Daoy (cell line): ENCODE data around the gene PML. TPM values are rescaled to one million over a fixed set of nuclear protein-coding genes. Genes with fewer than 3 reads are reported as not detected.
A peak's percentile ranks its signal among the peaks of the same experiment; 100 is the strongest.
"Not testable (repeated sequence)": the region's sequence is repeated elsewhere in the genome, so short reads cannot be mapped to it uniquely, and the experiment has no call there.

Experiments used
- DNase-seq: peaks from one replicate; pipeline ENCODE4 v3.0.0-alpha.2; 2015; ENCODE audit warnings: low read depth
- total RNA-seq: library from RNA; depleted of rRNA; stranded (reverse); fragments of >200 nt; shearing (Covaris generic); gene quantifications from 2 replicates; pipeline ENCODE4 v1.2.3, GENCODE V29; 2014

PML gene
- total RNA-seq, 1 experiment from 2014 or later = 46.5 TPM

DNA sequence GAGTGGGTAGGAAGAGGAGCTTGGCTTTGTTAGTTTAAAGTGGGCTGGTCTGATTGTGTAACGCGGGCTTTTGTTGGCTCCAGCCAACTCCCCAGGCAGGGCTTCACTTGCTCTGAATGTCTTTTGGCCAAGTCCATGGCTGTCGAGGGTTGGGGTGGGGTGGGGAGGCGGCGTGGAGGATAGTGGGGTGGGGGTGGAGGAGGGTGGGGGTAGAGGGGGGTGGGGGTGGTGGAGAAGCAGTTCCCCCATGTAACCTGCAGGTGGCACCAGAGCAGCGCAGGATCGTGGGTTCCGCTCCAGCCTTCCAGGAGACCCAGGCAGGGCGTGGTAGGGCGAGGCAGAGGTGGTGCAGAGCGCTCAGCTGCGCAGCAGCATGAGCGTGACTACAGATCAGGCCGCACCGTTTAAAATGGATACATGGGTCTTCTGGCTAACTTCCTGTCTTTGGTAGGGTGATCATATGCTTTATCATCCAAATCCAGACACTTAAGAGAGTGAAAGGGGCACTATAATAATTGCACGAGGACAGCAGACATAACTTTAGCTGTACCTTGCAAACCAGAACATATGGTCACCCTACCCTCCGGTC is 59.5 kb downstream of the PML start:
- DNase-seq = peak; percentile 75

DNA sequence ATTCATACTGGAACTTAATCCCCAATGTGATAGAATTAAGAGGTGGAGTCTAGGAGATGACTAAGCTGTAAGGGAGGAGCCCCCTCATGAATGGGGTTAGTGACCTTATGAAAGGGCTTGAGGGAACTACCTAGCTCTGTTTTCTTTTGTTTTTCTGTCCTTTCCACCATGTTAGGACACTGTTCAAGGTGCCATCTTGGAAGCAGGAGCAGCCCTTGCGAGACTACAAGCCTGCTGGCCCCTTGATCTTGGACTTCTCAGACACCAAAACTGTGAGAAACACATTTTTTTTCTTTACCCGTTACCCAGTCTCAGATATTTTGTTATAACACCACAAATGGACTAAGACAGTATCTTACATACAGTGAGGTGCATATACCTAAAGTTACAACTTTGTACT is 61.3 kb downstream of the PML start:
- no peak for DNase-seq

- DNase-seq = not testable (repeated sequence)
These were observed 61.8 kb downstream of the PML start for GRCh38 chr15:74056330-74056729.

DNA sequence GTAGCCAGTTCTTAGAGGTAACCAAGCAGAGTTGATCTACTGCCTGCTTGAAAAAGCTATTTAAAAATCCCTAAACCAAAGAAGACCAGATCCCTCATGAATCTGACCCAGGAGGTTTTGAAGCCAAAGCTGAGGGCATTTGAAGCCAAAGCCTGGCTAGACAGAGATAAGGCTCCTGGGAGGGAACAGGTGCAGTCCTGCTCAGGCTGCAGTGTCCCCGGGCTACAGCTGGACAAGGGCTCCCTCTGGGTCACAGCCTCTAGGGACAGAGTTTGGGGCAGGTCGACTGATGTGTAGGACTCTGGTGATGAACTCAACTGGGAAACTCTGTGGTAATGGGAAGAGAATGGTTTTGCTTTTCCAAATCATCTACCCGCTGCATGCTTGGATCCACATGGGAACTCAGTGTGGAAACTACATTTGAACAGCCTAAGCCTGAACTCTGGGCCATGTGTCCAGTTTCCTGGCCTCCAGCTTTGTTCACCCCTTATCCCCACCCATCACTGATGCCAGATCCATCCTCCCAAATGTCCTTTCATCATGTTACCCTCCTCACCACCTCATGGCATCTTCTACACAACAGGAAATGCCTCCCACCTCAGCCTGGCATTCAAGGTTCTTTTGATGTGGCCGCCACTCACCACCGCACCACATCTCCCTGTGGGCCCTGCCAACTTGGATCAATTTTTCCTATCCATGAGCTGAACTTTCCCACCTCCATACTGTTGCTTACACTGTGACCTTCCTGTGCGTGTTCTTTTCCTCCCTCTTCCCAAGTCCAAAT is 64.7 kb downstream of the PML start:
- not testable (repeated sequence) for DNase-seq

- DNase-seq = no peak
These were observed 65.7 kb downstream of the PML start for GRCh38 chr15:74060251-74060650.

- no peak for DNase-seq
These were observed 67.7 kb downstream of the PML start for GRCh38 chr15:74062236-74062635.

GRCh38 chr15:74062671-74063070 is 68.2 kb downstream of the PML start:
- no peak for DNase-seq

GRCh38 chr15:74063425-74064146 is 69.1 kb downstream of the PML start:
- DNase-seq = not testable (repeated sequence)

GRCh38 chr15:74064183-74064582 is 69.7 kb downstream of the PML start:
- not testable (repeated sequence) for DNase-seq

DNA sequence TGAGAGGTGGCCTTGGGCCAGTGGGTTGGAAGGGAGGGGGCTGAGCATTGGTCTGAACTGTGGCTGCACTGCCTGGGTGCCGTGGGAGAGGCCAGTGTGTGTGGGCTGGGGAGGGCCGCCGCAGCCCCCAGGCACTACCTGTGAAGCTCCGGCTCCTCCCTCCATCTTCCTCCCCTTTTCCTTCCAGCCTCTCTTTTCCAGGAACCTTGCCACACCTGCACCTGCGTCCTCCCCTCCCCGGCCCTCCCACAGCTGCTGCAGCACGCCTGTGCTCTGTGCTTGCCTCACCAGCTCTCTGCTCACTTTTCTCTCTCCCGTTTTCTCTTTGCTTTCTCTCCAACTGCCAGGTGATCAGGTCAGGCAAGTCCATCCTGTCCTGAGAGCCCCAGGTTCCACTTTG is 70.3 kb downstream of the PML start:
- DNase-seq = not testable (repeated sequence)

GRCh38 chr15:74065684-74066411 is 71.3 kb downstream of the PML start:
- DNase-seq = not testable (repeated sequence)

DNA sequence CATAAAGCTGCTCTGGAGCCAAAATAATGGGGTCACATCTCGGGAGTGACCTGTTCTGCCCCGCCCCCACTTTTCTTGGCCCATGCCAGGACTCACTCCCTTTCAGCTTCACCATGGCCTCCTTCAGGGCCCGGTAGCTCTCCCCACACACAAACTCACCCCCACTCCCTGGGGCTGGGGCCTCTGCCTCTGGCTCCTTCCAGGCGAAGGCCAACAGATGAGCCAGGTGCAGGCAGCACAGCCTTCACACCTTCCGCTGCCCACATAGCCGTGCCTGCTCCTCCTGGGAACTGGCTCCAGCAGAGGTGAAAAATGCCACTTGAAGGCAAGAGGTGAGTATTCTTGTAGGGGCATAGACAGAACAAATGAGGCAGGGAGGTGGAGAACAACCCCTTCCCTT is 77.1 kb downstream of the PML start:
- not testable (repeated sequence) for DNase-seq

DNA sequence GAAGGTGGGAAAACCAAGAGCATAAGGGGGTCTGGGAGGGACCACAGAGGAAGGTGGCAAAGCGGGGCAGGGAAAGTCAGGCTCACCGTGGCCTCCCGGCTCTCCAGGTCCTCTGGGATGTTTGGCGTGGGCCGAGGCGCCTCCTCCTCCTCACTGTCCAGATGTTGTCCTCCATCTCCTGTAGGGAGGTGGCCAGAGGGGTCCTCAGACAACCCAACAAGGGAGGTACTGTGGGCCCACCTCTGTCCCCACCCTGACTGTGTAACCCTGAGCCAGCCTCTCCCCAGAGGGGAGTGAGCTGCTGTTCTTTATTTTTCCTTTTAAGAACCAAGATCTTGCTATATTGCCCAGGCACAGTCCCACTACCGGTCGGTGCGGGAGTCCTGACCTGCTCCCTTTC is 77.6 kb downstream of the PML start:
- DNase-seq = not testable (repeated sequence)

DNA sequence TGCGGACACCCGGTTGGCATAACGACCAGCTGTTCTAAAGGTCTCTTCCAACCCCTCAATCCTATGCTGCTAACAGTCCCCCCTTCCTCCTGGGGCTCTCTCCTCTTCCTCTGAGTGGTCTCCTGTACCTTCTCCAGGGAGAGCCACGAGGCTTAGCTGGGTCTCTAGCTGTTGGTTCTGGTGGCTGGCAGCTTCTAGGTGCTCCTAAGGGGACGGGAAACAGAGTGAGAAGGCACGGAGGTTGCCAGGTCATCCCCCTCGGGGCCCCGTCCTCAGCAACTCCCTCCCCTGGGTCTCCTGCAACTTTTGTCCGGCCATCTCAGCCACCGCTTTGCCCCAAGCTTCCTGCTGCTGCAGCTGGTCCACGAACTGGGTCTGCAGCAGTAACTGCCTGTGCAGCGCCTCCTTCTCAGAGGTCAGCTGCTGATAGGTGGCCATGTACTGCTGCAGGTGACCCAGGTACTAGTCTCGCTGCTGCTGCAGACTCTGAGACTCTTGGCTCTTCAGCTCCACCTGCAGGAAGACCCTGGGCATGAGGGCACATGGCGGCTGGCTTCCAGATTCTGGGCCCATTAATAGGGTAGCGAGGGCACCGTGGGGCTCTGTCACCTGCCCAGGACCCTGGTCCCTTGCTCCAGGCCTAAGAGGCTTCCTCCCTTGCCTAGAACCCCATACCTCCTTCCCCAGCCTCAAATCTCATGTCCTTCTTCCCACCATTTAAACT is 78.3 kb downstream of the PML start:
- not testable (repeated sequence) for DNase-seq

GRCh38 chr15:74075781-74076180 is 81.3 kb downstream of the PML start:
- DNase-seq = not testable (repeated sequence)

DNA sequence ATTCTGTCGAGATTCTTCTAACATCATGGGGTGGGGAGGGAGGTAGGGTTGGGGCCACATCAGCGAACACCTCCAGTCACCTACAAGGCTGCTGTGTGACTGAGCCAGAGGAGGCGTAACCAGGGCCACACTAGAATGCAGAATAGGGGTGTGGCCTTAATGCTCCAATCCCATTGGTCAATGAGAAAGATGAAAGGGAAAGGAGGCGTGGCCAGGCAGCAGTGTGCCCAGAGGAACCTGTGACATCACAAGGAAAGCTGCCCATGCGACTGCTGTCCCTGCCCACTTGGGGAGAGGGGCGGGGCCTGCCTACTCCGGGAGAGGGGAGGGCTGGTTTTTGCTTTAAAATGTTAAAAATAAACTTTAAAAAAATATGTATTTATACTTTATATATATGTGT is 87.9 kb downstream of the PML start, which contains the start of gene GOLGA6A:
TSS of gene GOLGA6A (minus strand) at position 101 of the 400 bp plus-strand sequence. CDS start at position 60, 41 bp downstream.
- DNase-seq = not testable (repeated sequence)

- DNase-seq = not testable (repeated sequence)
These were observed 100.1 kb downstream of the PML start for GRCh38 chr15:74094567-74094966.

GRCh38 chr15:74095610-74096009 is 101.1 kb downstream of the PML start:
- not testable (repeated sequence) for DNase-seq

DNA sequence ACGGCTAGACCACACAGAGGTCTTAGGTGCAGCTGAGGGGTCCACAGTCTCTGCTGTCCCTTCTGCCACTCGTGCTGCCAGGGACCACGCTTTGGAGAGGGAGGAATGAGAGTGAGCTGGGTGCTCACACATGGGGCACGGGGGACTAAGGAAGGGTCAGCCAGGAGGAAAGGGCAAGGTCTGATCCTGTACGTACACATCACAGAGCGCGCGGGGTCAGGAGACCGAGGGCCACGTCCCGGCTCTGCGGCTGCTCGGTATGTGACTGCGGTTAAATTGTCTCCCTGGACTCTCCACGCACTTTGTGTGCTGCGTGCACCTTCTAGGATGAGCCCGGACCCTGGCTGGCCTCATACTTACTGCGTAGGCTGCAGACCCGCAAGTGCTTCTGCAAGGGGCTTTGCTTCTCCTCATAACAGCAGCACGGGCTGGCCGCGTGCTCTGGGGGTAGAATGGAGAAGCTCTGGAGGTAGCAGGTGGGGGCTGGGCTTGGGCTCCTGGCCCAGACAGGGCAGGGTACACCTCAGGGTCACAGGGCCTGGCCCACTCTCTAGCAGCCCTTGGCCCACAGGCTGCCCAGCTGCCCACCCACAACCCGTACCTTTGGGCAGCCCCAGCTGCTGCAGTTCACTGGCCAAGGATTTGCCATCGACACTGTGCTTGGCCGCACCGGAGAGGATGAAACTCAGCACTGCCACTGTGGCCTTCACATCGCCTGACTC is 102.4 kb downstream of the PML start:
- DNase-seq = not testable (repeated sequence)
